ACHN (cell line): ENCODE data around the gene URM1.
A peak's percentile ranks its signal among the peaks of the same experiment; 100 is the strongest.
"Not testable (repeated sequence)": the region's sequence is repeated elsewhere in the genome, so short reads cannot be mapped to it uniquely, and the experiment has no call there.

Source experiments
- DNase-seq: peaks from one replicate; pipeline ENCODE4 v3.0.0-alpha.2; 2015
- in situ Hi-C: cut with HindIII; loops from 2 replicates; pipeline ENCODE4 v1.10.0; 2017; ENCODE audit warnings: low sequenced_read_pairs, low pct_ligation_motif_present, low pct_unique_long_range_greater_than_20kb

The URM1 gene

DNA sequence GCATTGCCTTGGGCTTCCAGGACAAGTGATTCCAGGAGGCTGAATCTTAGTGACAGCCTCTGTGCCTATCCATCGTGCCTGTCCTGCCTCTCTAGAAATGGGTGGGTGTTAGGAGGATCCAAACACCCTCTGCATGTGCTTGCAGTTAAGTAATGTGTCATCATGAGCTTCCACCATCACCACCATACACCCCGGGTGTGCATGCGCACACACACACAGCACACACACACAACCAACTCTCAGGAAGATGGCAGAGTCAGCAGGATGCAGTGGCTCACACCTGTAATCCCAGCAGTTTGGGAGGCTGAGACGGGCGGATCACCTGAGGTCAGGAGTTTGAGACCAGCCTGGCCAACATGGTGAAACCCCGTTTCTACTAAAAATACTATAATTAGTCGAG lies 26.7 kb downstream of the URM1 start:
- DNase-seq: no peak
- in situ Hi-C loops: no loop called here

GRCh38 chr9:128399861-128400260 lies 28.7 kb downstream of the URM1 start:
- in situ Hi-C loops: no loop called here

GRCh38 chr9:128404560-128404959 lies 33.4 kb downstream of the URM1 start:
- in situ Hi-C loops: no loop called here
- no peak for DNase-seq

More at GRCh38 chr9:128399861-128400260, 28.7 kb downstream of the URM1 start:
- DNase-seq: no peak

DNA sequence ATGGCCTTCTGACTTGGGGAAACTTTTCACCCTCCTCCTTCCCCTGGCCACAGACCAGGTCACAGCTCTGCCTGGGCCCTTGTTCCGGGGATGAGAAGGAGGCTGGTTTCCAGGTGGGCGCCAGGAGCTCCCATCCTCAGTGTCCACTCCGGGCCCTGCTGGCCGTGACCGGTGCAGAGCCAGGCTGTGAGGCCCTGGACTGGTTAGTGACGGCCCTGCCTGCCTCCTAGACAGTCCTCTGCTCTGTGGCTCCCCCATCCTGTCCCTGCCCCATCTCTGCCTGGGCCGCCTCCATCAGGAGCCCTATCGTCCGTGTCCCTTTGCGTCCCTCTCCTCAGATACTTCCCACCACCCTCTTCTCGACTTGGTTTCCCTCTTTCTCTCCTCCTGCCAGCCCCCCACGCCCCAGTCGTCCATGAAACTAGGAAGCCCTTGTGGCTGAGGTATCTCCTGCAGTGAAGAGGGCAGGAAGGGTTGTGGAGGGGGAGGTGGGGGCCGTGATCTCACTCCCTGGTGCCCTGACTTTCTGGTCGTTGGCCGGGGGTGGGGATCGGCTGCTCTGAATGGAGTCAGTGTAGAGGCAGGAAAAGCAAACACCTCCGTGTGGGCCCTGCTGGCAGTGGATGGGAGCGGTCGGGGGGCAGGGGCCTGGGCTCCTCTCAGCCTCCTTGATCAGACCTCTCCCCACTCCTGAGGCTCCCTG lies 34.1 kb downstream of the URM1 start:
- DNase-seq: no peak
- in situ Hi-C loops: no loop called here

- no peak for DNase-seq
- in situ Hi-C loops: no loop called here
Observed at GRCh38 chr9:128405780-128406171, 34.6 kb downstream of the URM1 start.

DNA sequence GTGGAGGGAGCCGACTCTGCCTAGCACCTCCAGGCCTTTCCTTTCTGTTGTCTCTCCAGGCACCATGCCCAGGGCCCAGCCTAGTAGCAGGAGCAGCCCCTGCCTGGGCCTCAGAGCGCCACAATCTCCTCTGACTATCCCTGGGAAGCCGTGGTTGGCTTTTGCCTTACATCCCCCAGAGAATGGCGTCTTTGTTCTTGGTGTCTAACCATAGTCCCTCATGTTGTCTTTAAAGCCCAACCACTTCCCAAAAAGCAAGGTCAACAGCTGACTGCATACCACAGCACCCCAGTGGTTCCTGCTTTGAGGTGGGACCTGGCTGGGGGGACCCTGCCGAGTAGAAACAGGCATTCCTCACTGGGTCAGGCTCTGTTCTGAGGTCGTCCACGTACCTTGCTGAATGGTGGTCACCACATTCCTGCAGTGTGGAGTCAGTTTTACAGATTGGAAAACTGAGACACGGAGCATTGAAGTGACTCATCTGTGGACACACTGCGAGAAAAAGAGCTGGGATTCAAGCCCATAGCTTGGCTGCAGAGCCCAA lies 35.7 kb downstream of the URM1 start:
- DNase-seq: no peak
- in situ Hi-C loops: no loop called here

- in situ Hi-C loops: no loop called here
- no peak for DNase-seq
Observed at GRCh38 chr9:128408963-128409431, 37.8 kb downstream of the URM1 start.

- in situ Hi-C loops: no loop called here
- DNase-seq: no peak
Observed at GRCh38 chr9:128409450-128409849, 38.3 kb downstream of the URM1 start.

DNA sequence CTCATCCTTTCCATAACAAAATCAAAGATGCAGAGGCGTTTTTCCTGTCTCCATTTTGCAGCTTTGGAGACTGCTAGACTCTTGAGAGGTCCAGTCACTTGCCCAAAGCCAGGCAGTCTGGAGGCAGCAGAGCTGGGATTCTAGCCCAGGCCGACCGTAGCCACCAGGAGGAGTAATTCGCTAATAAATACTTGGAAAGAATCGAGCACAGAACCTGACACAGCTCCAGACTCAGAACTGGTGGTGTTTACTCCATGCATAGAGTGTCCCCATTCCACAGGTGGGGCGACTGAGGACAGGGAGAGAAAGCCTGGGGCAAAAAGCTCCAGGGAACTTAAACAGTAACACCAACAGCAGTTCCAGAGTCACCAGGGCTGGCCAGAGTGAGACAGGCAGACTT lies 38.8 kb downstream of the URM1 start:
- in situ Hi-C loops: no loop called here
- peak; percentile 26 for DNase-seq

- DNase-seq: no peak
- in situ Hi-C loops: no loop called here
Observed at GRCh38 chr9:128411364-128412119, 40.4 kb downstream of the URM1 start.

DNA sequence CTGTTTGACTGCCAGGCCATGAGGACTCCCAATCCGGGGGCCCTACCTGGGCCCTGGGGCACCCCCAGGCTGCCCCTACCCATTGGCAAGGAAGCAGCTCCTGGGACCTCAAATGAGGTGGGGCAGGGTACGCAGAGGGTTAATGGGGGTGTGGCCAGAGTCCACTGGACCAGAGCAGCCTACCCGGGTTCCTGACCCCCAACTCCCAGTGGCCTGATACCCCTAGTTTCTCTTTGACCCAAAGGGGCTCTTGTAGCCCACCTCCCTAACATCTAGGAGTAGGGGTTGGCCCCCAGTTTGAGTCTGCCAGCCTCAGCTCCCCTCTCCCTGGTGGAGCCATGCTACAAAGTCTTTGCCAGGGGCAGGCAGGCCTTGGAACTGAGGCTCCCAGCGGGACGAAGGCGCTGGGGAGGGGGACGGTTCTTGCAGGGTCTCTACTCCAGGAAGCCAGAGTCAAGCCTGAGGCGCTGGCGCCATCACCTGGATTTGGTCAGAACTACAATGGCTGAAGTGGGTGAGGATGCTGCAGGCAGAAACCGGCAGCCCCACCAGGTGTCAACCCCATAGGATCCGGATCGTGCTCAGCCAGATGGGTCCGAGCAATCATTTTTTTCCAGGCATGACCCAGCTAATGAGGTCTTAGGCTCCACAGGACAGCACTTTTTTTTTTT lies 41.1 kb downstream of the URM1 start:
- DNase-seq: peak; percentile 32
- in situ Hi-C loops: no loop called here

- DNase-seq, in situ Hi-C loops: not testable (repeated sequence)
Observed at GRCh38 chr9:128413728-128414127, 42.6 kb downstream of the URM1 start.

DNA sequence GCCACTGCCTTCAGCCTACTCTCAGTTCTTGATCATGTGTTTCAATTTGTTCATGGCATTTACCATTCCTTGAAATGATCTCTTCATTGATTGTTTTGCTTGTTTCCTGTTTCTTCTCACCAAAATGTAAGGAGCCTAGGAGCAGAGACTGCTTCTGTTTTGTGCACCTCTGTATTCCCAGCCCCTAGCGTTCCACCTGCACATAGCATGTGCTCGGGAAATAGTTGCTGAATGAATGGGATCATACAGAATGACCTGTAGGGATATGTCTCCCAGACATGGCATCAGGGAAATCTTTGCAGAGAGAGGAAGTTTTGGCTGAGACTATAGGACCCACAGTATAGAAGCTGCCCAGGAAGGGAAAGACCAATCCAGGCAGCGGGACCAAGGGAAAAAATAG lies 43.3 kb downstream of the URM1 start:
- peak; percentile 17 for DNase-seq
- in situ Hi-C loops: no loop called here

DNA sequence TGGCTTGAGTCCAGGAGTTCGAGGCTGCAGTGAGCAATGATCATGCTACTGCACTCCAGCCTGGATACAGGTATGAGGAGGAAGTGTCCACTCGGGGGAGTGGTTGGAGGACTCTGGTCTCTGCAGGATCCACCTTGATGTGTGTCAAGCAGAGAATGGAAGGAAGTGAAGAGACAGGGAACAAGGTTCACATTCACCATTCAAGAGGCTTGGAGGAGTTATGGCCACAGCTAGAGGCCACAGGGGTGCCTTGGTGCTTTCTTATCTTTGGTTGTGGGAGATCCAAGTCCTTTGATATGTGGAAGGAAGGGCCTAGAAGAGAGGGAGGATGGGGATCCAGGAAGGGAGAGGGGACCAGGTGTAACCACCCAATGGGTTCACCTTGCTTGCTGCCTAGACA lies 44.1 kb downstream of the URM1 start:
- in situ Hi-C loops: no loop called here
- no peak for DNase-seq

- in situ Hi-C loops: no loop called here
Observed at GRCh38 chr9:128416014-128416413, 44.8 kb downstream of the URM1 start.

DNA sequence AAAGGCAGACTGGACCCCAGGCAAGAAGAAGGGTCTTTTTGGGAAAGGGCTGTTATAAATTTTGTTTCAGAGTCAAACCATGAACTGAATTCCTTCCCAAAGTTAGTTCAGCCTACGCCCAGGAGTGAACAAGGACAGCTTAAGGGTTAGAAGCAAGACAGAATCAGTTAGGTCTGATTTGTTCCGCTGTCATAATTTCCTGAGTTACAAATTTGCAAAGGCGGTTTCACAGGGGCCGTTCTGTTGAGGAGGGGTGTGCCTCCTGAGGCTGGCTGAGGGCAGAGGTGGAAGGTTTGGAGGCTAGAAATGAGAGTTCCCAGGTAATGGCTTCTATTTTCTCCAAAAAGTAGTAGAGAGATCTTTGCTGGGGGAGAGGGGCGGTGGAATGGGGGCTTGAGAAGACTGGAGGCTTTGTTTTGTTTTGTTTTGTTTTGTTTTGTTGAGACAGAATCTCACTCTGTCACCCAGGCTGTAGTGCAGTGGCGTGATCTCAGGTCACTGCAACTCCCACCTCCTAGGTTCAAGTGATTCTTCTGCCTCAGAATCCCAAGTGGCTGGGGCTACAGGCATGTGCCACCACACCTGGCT lies 45.4 kb downstream of the URM1 start:
- in situ Hi-C loops: no loop called here
- DNase-seq: no peak

More at GRCh38 chr9:128416014-128416413, 44.8 kb downstream of the URM1 start:
- no peak for DNase-seq

DNA sequence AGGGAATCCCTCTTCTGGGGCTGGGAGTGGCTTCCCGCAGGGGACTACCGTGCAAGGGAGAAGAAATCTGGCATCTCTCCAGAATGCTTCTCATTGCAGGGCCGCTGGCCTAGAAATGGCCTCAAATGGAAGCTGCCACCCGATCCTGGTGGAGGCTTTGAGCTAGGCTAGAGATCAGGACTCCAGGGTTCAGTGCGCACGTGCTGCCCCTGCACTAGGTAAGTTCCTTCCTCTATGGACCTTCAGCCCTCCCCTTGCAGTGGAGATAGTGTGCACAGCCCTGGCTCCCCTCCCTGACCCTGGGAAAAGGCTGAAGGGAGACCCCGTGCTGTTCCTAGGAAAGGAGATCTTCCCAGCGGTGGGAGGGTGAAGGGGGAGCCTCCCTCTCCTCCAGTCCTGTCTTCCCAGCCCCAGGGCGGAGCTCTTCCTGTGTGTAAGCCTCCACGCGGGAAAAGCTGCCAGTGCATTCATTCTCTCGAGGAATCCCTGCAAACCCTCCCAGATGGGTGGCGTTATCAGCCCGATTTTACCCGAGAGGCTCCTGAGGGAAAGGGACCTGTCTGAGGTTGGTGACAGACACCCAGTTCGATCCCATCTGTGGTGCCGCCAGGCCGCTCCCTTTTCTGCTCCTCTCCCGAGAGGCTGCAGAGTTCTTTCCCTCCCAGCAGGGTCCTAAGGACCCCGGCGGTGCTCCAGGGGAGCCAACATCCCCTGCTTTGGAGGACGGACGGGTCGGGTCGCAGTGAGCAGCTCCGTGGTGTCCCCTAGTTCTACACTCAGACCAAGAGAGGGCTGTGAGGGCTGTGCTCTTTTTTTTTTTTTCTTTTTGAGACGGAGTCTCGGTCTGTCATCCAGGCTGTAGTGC lies 48.1 kb downstream of the URM1 start:
- in situ Hi-C loops: no loop called here
- DNase-seq: no peak

- peak; percentile 70 for DNase-seq
- in situ Hi-C loops: no loop called here
Observed at GRCh38 chr9:128420060-128420650, 49.0 kb downstream of the URM1 start.
